ENCODE results near the gene ACTC1.

ACTC1 gene

GRCh38 chr15:34799149-34800101 lies 4.1 kb upstream of the ACTC1 start:
- CTCF ChIA-PET, result no interaction called here
- POLR2A ChIA-PET, result no interaction called here

DNA sequence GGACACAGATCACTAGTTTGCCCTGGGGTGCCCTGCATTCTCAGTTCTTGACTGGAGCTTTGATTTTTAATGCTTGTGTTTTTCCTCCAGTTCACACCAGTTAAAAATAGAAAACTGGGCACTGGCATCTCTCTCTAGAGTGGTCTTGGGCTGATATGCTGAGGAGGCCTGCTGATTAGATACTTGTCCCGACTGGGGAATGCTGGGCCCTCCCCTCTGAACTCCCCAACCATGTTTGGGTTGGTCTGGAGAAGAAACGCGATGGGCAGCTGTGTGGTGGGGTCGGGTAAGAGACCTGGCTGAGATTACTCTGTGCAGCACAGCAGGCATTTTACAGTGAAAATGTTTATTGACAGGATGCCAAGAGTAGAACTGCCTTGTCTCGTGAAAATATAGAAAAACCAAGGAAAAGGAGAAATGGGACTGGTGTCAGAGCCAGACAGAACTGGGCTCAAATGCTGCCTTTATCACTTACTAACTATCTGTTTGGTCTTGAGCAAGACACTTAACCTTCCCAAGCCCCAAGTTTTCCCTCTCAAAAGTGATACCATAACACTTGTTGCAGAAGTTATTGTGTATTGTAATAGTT lies 1.6 kb upstream of the ACTC1 start:
- no peak for TF ChIP-seq LEF1 (IDR thresholded peaks at IDR 0.05; ENCODE audit: borderline replicate concordance)
- no peak for TF ChIP-seq SP1 (IDR thresholded peaks at IDR 0.05)
- TF ChIP-seq TARDBP (IDR thresholded peaks at IDR 0.05), result no peak
- TF ChIP-seq SUZ12 (IDR thresholded peaks at IDR 0.05), result no peak
- TF ChIP-seq FOXM1 (IDR thresholded peaks at IDR 0.05; ENCODE audit: borderline replicate concordance), result no peak
- no peak for TF ChIP-seq L3MBTL2 (conservative IDR thresholded peaks at IDR 0.05)
- no peak for TF ChIP-seq NFRKB (IDR thresholded peaks at IDR 0.05)
- TF ChIP-seq ELF4 (IDR thresholded peaks at IDR 0.05), result no peak
- no peak for TF ChIP-seq ZNF384 (IDR thresholded peaks at IDR 0.05)
- no peak for TF ChIP-seq FOXK2 (IDR thresholded peaks at IDR 0.05)
- TF ChIP-seq PKNOX1 (IDR thresholded peaks at IDR 0.05), result no peak
- no peak for TF ChIP-seq CTBP1 (IDR thresholded peaks at IDR 0.05; ENCODE audit: borderline replicate concordance)
- TF ChIP-seq HDGF (IDR thresholded peaks at IDR 0.05; ENCODE audit: borderline replicate concordance), result no peak
- no peak for TF ChIP-seq BHLHE40 (IDR thresholded peaks at IDR 0.05; ENCODE audit: borderline replicate concordance)
- no peak for TF ChIP-seq ARNT (IDR thresholded peaks at IDR 0.05)
- TF ChIP-seq FOXA1 (IDR thresholded peaks at IDR 0.05), result no peak
- ChIA-PET POLR2A (no interaction called here), CTCF (interaction anchor here (0.5 kb wide), 1 partner anchor 17 kb away, joined by 3 read pairs; no protein-coding TSS in a partner anchor)
- DNase-seq (ENCODE audit: extremely low spot score), result no peak

More at GRCh38 chr15:34799149-34800101, 4.1 kb upstream of the ACTC1 start:
- TF ChIP-seq SUZ12 (IDR thresholded peaks at IDR 0.05) (no peak), FOXM1 (IDR thresholded peaks at IDR 0.05; ENCODE audit: borderline replicate concordance) (no peak), ZNF384 (IDR thresholded peaks at IDR 0.05) (no peak), FOXA1 (IDR thresholded peaks at IDR 0.05) (no peak), SP1 (IDR thresholded peaks at IDR 0.05) (no peak)
- no peak for DNase-seq (ENCODE audit: extremely low spot score)

- CTCF ChIA-PET, result no interaction called here
- no peak for TF ChIP-seq CTBP1 (IDR thresholded peaks at IDR 0.05; ENCODE audit: borderline replicate concordance)
- TF ChIP-seq FOXK2 (IDR thresholded peaks at IDR 0.05), result no peak
- no peak for TF ChIP-seq FOXA1 (IDR thresholded peaks at IDR 0.05)
- TF ChIP-seq SUZ12 (IDR thresholded peaks at IDR 0.05), result no peak
- TF ChIP-seq HDGF (IDR thresholded peaks at IDR 0.05; ENCODE audit: borderline replicate concordance), result no peak
- TF ChIP-seq PKNOX1 (IDR thresholded peaks at IDR 0.05), result no peak
- no peak for TF ChIP-seq TARDBP (IDR thresholded peaks at IDR 0.05)
- no peak for TF ChIP-seq LEF1 (IDR thresholded peaks at IDR 0.05; ENCODE audit: borderline replicate concordance)
- no peak for TF ChIP-seq ZNF384 (IDR thresholded peaks at IDR 0.05)
- TF ChIP-seq ARNT (IDR thresholded peaks at IDR 0.05), result no peak
- no peak for TF ChIP-seq L3MBTL2 (conservative IDR thresholded peaks at IDR 0.05)
- TF ChIP-seq FOXM1 (IDR thresholded peaks at IDR 0.05; ENCODE audit: borderline replicate concordance), result no peak
- TF ChIP-seq ELF4 (IDR thresholded peaks at IDR 0.05), result no peak
- TF ChIP-seq NFRKB (IDR thresholded peaks at IDR 0.05), result no peak
- TF ChIP-seq SP1 (IDR thresholded peaks at IDR 0.05), result no peak
- no peak for TF ChIP-seq BHLHE40 (IDR thresholded peaks at IDR 0.05; ENCODE audit: borderline replicate concordance)
- POLR2A ChIA-PET, result no interaction called here
- no peak for DNase-seq (ENCODE audit: extremely low spot score)
These were observed 651 bp downstream of the ACTC1 start for GRCh38 chr15:34794590-34795206.

DNA sequence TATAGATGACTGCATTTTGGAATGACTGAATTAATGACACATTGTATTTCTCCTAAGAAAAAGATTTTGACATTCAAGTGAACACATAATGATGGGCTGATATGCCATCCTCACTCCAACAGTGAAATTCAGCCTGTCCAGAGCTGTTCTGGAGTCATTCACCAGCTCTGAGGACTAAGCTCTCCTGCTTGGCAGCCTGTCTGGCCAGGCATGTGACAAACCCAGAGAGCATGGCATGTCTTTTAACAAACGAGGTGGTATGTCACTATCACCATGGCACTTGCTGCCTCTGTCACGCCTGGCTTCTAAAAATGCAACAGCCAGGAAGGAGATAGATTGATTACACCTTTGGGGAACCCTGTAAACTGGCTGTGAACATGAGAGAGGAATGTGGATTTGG lies 1.4 kb downstream of the ACTC1 start:
- CTCF ChIA-PET, result no interaction called here
- no peak for DNase-seq (ENCODE audit: extremely low spot score)
- TF ChIP-seq TARDBP (IDR thresholded peaks at IDR 0.05), result no peak
- TF ChIP-seq FOXM1 (IDR thresholded peaks at IDR 0.05; ENCODE audit: borderline replicate concordance), result no peak
- TF ChIP-seq FOXA1 (IDR thresholded peaks at IDR 0.05), result no peak
- TF ChIP-seq CTBP1 (IDR thresholded peaks at IDR 0.05; ENCODE audit: borderline replicate concordance), result no peak
- TF ChIP-seq SUZ12 (IDR thresholded peaks at IDR 0.05), result no peak
- no peak for TF ChIP-seq ARNT (IDR thresholded peaks at IDR 0.05)
- no peak for TF ChIP-seq SP1 (IDR thresholded peaks at IDR 0.05)
- TF ChIP-seq HDGF (IDR thresholded peaks at IDR 0.05; ENCODE audit: borderline replicate concordance), result no peak
- no peak for TF ChIP-seq ELF4 (IDR thresholded peaks at IDR 0.05)
- TF ChIP-seq FOXK2 (IDR thresholded peaks at IDR 0.05), result no peak
- no peak for TF ChIP-seq ZNF384 (IDR thresholded peaks at IDR 0.05)
- no peak for TF ChIP-seq NFRKB (IDR thresholded peaks at IDR 0.05)
- TF ChIP-seq LEF1 (IDR thresholded peaks at IDR 0.05; ENCODE audit: borderline replicate concordance), result no peak
- no peak for TF ChIP-seq L3MBTL2 (conservative IDR thresholded peaks at IDR 0.05)
- no peak for TF ChIP-seq BHLHE40 (IDR thresholded peaks at IDR 0.05; ENCODE audit: borderline replicate concordance)
- no peak for TF ChIP-seq PKNOX1 (IDR thresholded peaks at IDR 0.05)
- POLR2A ChIA-PET, result interaction anchor here (0.6 kb wide), 1 partner anchor 569 kb away, joined by 3 read pairs; the partner anchor contains the start of gene EMC4

GRCh38 chr15:34793071-34793470 lies 2.3 kb downstream of the ACTC1 start:
- TF ChIP-seq BHLHE40 (IDR thresholded peaks at IDR 0.05; ENCODE audit: borderline replicate concordance), result no peak
- no peak for TF ChIP-seq HDGF (IDR thresholded peaks at IDR 0.05; ENCODE audit: borderline replicate concordance)
- no peak for TF ChIP-seq FOXM1 (IDR thresholded peaks at IDR 0.05; ENCODE audit: borderline replicate concordance)
- no peak for TF ChIP-seq NFRKB (IDR thresholded peaks at IDR 0.05)
- no peak for TF ChIP-seq TARDBP (IDR thresholded peaks at IDR 0.05)
- ChIA-PET POLR2A (interaction anchor here (0.6 kb wide), 1 partner anchor 568 kb away, joined by 3 read pairs; the partner anchor contains the start of gene EMC4), CTCF (no interaction called here)
- DNase-seq (ENCODE audit: extremely low spot score), result no peak
